Left lung (tissue), 10 donors: ENCODE measurements around the gene AJAP1. TPM values are rescaled to one million over a fixed set of nuclear protein-coding genes. Genes with fewer than 3 reads are reported as not detected.

Experiments used
- ATAC-seq: fragments of 200-7000 bp; cut with Tn5 transposase; one replicate; pipeline ENCODE4 v1.9.1; 2020; ENCODE audit warnings: moderate library complexity
- DNase-seq, 4 donors: peaks; one replicate each; pipeline ENCODE4 v3.0.0-alpha.2; 2013 to 2020
- H3K27ac ChIP-seq, 2 donors: fragments of 200-600 bp; sonication (generic) in 1 of 2; one replicate each; pipeline versions ENCODE4 v1.5.0 to v1.8.0; 2020 to 2021
- H3K27me3 ChIP-seq, 2 donors: fragments of 200-600 bp; sonication (generic) in 1 of 2; one replicate each; pipeline versions ENCODE4 v1.5.0 to v1.8.0; 2020 to 2021
- H3K36me3 ChIP-seq, 2 donors: fragments of 200-600 bp; sonication (generic) in 1 of 2; one replicate each; pipeline versions ENCODE4 v1.5.0 to v1.8.0; 2020 to 2021
- H3K4me1 ChIP-seq, 2 donors: fragments of 200-600 bp; one replicate each; pipeline ENCODE4 v1.8.0; 2021
- H3K4me3 ChIP-seq, 2 donors: fragments of 200-600 bp; sonication (generic) in 1 of 2; one replicate each; pipeline versions ENCODE4 v1.5.0 to v1.8.0; 2020 to 2021; ENCODE audit warnings: mild to moderate bottlenecking in 1 of 2
- H3K9me3 ChIP-seq, 2 donors: fragments of 200-600 bp; sonication (generic) in 1 of 2; one replicate each; pipeline versions ENCODE4 v1.5.0 to v1.8.0; 2020 to 2021
- intact Hi-C, 2 donors: fragments of 100-400 bp; cut with DNase I; formaldehyde crosslinking; loops; one replicate each; pipeline versions ENCODE4 v1.11.2 to v1.14.2; 2022
- polyA plus RNA-seq, 6 donors: library from polyadenylated mRNA; unstranded; fragments of 120-200 nt; gene quantifications; one replicate each; pipeline ENCODE4 v1.2.1, GENCODE V29; 2013; ENCODE audit not compliant: insufficient read length in 6 of 6
- total RNA-seq, 2 donors: library from RNA; stranded (reverse); fragmentation: NEBNext Ultra II Directional; extraction: Animal tissue kit (Norgen Biotek cat#: 25700); gene quantifications; one replicate each; pipeline ENCODE4 v1.2.1, GENCODE V29; 2021
- TF ChIP-seq, protein P1 (sequence below), 2 donors: fragments of 200-600 bp; sonication (generic) in 1 of 2; IDR thresholded peaks; one replicate each; pipeline versions ENCODE4 v1.5.0 to v1.8.0; 2021; ENCODE audit warnings: antibody characterized with exemption in 2 of 2
- donor health status: DM: no; HTN: yes; CAD: no.
- donor health status: DM: no; HTN: no; CAD: no.

AJAP1 gene
- total and polyA plus RNA-seq, 8 donors = 0.06 to 0.79 (median 0.20) TPM

DNA sequence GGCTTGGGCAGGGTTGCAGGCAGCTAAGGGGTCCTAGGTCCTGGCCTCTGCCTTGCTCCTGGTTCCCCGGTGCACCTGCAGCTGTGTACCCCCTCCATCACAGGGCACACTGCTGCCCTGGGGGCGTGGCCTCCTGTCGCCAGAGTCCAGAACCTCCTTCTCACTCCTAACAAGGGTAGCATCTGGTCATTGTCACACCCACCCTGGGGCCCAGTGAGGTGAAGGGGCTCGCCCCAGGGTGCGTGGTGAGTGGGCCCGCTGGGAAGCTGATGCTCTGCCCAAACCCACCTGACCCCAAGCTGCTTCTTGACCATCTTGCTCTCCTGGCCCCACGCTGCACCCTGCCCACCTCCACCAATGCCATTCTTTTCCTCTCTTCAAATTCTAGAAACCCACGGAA lies 44.5 kb downstream of the AJAP1 start:
- peaks cover 0 to 37% of the 10 kb centered on the region in 2 donors for H3K27me3 ChIP-seq
- TF ChIP-seq, protein P1, sequence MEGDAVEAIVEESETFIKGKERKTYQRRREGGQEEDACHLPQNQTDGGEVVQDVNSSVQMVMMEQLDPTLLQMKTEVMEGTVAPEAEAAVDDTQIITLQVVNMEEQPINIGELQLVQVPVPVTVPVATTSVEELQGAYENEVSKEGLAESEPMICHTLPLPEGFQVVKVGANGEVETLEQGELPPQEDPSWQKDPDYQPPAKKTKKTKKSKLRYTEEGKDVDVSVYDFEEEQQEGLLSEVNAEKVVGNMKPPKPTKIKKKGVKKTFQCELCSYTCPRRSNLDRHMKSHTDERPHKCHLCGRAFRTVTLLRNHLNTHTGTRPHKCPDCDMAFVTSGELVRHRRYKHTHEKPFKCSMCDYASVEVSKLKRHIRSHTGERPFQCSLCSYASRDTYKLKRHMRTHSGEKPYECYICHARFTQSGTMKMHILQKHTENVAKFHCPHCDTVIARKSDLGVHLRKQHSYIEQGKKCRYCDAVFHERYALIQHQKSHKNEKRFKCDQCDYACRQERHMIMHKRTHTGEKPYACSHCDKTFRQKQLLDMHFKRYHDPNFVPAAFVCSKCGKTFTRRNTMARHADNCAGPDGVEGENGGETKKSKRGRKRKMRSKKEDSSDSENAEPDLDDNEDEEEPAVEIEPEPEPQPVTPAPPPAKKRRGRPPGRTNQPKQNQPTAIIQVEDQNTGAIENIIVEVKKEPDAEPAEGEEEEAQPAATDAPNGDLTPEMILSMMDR (IDR thresholded peaks at IDR 0.05) = no peak
- no peak overlapping the region for H3K27ac ChIP-seq
- no peak overlapping the region for H3K4me3 ChIP-seq
- no peaks in the 10 kb centered on the region for H3K36me3 ChIP-seq
- intact Hi-C loops = no loop called here
- peak in 1 of 4 donors; percentile 54 for DNase-seq
- H3K4me1 ChIP-seq = no peaks in the 10 kb centered on the region
- no peaks in the 10 kb centered on the region for H3K9me3 ChIP-seq
- no peak for ATAC-seq

DNA sequence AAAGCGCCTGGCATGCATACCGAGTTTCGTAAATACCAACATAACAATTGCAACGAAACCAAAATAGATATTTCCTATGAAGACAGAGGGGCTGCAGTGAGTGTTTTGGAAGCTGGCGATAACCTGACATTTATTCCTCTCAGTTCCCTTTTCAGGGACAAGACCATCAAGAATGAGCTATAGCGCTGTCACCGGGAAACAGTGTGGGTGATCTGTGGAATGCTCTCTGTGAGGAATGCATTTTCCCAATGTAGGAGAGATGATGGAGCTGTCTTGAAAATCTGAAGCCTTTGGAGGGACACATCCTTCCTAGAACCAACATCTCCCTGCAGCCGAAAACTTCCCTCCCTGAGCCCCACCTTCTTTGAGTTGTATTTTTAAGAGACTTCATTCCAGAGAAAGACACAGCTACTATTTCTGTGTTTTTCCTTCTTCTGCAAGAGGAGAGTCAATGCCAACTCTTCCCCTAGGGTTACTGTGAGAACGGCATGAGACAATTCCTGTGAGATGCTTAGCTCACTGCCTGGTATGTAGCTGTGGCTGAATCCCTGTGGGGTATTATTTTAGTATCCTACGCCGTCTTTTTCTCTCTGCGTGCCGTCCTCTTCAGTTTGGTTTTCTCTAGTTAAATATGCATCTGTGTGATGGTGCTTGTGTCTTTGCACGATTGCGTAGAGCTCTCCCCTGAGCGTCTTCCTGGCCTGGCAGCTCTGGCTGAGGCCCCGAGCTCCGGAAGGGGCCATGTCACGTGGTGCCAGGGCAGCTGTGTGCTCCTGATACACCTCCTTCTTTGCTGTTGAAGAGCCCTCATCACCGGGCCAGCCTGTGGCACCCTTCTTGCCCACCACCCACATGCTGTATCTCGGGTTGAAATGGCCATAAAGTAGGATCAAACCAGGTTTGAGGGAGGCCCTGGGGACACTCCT lies 45.2 kb downstream of the AJAP1 start:
- DNase-seq (peak in 1 of 4 donors; percentile 46), ATAC-seq (no peak)
- no peak overlapping the region for H3K27ac ChIP-seq
- H3K36me3 ChIP-seq = no peaks in the 10 kb centered on the region
- peaks cover 0 to 37% of the 10 kb centered on the region in 2 donors for H3K27me3 ChIP-seq
- no peaks in the 10 kb centered on the region for H3K9me3 ChIP-seq
- intact Hi-C loops = no loop called here
- H3K4me3 ChIP-seq = no peak overlapping the region
- TF ChIP-seq, protein P1 (IDR thresholded peaks at IDR 0.05) = no peak
- H3K4me1 ChIP-seq = no peaks in the 10 kb centered on the region

DNA sequence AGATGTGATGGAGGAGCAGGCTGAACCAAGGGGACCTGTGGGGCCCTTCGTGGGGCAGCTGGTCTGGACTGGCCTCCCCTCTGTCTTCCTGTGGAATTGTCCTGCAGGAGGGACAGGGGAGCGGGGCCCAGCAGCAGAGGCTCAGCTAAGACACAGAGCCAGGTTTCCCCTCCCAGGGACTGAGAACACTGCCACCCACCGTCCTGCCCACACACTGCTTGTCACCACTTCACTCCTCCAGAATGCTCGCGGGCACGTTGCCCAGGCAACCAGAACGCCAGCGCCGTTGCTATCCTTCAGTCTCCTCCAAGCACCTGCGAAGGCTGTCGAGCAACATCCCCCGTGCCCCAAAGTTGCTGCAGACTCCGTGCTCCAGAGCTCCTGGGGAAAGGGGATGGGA lies 46.4 kb downstream of the AJAP1 start:
- TF ChIP-seq, protein P1 (IDR thresholded peaks at IDR 0.05) = no peak
- Histone ChIP-seq H3K9me3 (no peaks in the 10 kb centered on the region), H3K4me3 (no peak overlapping the region), H3K4me1 (no peaks in the 10 kb centered on the region), H3K36me3 (no peaks in the 10 kb centered on the region), H3K27me3 (peaks cover 0 to 28% of the 10 kb centered on the region in 2 donors), H3K27ac (no peak overlapping the region)
- intact Hi-C loops = no loop called here
- ATAC-seq = no peak
- DNase-seq = peak in 2 of 4 donors; percentile 5 to 63

DNA sequence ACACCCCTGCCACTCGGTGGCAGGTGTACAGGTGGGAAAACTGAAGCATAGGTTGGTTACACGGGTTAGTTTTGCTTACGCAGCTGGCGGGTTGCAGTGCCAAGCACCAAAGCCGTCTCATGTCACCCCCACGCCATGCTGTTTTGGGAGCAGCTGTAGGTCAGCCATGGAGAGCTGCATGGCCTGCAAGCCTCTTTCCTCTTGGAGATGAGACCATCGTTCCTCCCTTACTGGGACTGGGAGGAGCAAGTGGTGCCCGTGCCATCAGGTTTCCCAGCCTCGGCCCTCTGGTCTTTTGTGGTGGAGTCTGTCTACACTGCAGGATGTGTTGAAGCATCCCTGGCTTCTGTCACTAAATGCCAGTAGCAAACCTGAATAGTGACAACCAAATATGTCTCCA lies 46.9 kb downstream of the AJAP1 start:
- TF ChIP-seq, protein P1 (IDR thresholded peaks at IDR 0.05) = no peak
- H3K9me3 ChIP-seq = no peaks in the 10 kb centered on the region
- peak in 1 of 4 donors; percentile 28 for DNase-seq
- no peak for ATAC-seq
- no peaks in the 10 kb centered on the region for H3K36me3 ChIP-seq
- no peaks in the 10 kb centered on the region for H3K4me1 ChIP-seq
- intact Hi-C loops = no loop called here
- no peak overlapping the region for H3K27ac ChIP-seq
- no peak overlapping the region for H3K4me3 ChIP-seq
- peaks cover 0 to 28% of the 10 kb centered on the region in 2 donors for H3K27me3 ChIP-seq

DNA sequence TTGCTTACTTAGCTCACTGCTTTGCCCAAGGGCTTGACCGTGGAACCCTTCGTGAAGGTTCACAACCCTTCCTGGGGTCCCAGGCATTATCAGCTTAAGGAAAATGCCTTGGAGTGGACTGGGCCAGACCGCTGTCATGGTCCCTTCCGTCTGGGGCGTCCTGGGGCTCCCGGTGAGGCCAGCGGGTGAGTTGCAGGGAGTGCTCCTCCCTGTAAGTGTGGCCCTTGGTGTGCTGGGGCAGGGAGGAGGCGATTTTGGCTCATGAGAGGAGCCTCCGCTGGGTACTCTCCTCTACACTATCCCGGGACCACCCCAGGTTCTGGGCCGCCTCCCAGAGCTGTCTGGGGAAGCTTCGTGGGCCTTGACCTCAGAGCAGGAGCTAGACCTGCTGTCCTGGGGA lies 48.1 kb downstream of the AJAP1 start:
- H3K27me3 ChIP-seq = peaks cover 0 to 37% of the 10 kb centered on the region in 2 donors
- no peaks in the 10 kb centered on the region for H3K9me3 ChIP-seq
- no peak overlapping the region for H3K4me3 ChIP-seq
- H3K4me1 ChIP-seq = no peaks in the 10 kb centered on the region
- intact Hi-C loops = no loop called here
- DNase-seq (peak in 1 of 4 donors; percentile 74), ATAC-seq (no peak)
- H3K27ac ChIP-seq = no peak overlapping the region
- TF ChIP-seq, protein P1 (IDR thresholded peaks at IDR 0.05) = no peak
- no peaks in the 10 kb centered on the region for H3K36me3 ChIP-seq
